GM18520 (cell line): ENCODE results near the gene EEFSEC.
"Not testable (repeated sequence)": the region's sequence is repeated elsewhere in the genome, so short reads cannot be mapped to it uniquely, and the experiment has no call there.

Experiments
- ATAC-seq: cut with Tn5 transposase; IDR thresholded peaks from one replicate; pipeline ENCODE4 v1.9.1; 2021; ENCODE audit not compliant: unreplicated experiment

EEFSEC gene

DNA sequence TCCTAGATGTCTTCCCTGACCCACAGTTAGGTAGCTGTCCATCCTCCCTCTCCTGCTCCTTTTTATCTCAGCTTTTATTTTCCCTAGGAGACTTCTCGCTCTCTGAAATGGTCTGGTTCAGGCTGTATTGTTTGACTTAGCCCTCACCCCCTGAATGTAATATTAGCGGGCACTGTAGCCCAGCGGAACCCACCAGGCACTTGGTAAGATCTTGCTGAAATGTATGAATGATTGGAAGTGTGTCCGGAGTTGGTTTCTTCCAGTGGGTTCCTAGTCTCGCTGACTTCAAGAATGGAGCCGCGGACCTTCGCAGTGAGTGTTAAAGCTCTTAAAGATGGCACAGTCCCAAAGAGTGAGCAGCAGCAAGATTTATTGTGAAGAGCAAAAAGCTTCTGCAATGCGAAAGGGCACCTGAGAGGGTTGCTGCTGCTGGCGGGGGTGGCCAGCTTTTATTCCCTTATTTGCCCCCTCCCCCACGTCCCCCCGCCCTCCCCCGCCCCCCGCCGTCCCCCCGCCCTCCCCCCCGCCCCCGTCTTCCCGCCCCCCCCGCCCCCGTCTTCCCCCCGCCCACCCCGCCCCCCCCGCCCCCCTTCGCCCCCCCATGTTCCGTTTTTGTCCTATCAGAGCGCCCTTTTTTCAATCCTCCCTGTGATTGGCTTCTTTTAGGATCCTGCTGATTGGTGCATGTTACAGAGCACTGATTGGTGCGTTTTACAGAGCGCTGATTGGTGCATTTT lies 694 bp upstream of the EEFSEC start:
- no peak for ATAC-seq

DNA sequence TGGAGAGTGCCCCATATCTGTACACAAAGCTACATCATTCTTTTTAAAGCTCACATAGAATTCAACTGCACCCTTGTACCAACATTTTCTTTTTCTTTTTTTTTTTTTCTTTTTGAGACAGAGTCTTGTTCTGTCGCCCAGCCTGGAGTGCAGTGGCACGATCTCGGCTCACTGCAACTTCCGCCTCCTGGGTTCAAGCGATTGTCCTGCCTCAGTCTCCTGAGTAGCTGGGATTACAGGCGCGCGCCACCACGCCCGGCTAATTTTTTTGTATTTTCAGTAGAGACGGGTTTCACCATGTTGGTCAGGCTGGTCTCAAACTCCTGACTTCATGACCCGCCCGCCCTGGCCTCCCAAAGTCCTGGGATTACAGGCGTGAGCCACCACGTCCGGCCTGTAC lies 1.1 kb downstream of the EEFSEC start:
- not testable (repeated sequence) for ATAC-seq

DNA sequence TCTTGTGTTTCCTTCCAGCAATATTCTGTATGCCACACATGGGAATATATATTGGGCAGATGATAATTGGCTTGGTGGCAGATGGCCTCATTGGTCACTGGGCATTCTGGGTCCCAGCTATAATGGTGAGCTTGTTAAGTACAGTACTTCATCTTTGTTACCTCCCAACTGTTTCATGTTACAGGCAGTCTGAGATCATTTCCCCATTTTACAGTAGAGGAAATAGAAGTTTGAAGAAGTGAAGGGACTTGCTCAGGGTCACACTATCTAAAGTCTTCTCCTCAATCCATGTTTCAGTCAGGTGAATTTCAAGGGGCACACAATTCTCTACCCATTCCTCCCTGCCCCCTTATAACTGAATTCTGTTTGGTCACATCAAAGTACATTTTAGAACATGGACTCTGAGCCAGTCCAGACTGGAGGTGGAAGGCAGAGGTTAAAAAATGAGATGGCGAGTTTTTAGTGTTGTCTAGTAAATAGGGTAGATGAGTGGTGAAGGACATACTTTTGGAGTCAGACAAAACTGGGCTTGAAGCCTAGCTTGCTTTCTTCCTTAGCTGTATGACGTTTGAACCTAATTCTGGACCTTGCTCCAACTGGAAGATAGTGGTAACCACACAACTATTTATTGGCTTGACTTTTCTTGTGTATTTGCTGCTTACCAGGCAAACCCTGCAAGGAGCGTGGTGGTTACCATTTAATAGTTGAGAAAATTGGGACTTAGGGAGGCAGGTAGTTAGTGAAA lies 2.5 kb downstream of the EEFSEC start:
- no peak for ATAC-seq

DNA sequence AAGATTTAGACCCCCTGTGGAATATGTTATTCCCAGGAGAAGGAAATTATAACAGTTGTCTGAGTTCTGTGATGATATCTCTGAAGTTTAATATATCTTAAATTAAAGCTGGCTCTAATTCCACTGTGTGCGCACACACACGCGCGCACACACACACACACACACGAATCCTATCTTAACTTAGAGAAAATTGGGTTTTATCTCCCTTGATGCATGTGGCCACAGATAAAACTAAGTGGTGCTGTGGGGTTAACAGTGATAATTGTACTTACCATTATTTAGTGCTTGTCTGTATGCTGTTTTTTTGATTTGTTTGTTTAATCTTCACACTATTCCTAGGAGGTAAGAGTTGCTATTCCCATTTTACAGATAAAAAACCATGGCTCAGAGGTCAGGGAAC lies 7.4 kb downstream of the EEFSEC start:
- ATAC-seq: no peak

DNA sequence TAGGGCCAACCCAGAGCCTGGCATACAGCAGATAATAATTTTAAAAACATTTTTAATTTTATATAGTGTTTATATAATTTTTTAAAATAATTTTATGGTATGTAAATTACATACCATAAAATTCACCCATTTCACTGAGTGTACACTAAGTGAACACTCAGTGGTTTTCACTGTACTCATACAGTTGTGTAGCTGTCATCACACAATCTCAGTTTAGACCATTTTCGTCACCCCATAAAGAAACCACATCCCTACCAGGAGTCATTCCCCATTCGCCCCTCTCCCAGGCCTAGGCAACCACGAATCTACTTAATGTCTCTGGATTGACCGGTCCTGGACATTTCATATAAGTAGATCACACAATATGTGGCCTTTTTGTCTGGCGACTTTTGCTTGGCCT lies 10.2 kb downstream of the EEFSEC start:
- ATAC-seq: no peak

DNA sequence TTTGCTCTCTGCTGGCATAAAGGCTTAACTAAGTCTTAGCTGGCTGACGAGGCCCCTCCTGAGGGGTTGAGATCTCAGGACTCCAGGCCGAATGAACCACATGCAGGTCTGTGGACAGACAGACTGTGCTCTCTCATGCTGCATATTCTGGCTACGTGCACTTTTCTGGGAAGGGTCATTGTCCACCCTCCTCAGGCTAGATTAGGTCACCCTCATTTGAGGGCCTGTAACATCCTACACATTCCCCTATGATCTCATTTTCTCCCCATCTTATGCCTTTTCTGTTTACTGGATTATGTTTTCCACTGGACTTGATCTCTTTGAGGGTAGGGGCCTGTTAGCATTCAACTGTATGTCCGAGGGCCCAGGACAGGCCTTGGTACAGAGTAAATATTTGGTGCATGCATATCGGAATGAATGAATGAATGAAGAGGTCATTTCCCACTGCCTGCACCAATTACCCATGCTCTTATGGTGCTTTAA lies 13.7 kb downstream of the EEFSEC start:
- no peak for ATAC-seq

DNA sequence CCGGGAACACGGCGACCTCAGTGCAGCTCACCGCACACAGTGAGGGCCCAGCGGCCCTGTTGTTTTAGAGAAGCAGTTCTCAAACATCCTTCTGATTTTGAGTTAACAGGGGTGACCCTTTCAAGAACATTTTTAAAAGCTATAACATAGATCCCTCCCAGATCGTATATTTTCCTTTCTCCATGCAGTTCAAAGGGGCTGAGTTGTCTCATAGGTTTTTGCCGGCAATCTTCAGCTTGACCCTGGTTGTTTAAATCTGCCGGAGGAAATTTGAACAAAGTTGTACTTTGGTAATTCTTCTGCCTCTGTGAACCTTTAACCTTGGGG lies 14.3 kb downstream of the EEFSEC start:
- ATAC-seq: no peak

DNA sequence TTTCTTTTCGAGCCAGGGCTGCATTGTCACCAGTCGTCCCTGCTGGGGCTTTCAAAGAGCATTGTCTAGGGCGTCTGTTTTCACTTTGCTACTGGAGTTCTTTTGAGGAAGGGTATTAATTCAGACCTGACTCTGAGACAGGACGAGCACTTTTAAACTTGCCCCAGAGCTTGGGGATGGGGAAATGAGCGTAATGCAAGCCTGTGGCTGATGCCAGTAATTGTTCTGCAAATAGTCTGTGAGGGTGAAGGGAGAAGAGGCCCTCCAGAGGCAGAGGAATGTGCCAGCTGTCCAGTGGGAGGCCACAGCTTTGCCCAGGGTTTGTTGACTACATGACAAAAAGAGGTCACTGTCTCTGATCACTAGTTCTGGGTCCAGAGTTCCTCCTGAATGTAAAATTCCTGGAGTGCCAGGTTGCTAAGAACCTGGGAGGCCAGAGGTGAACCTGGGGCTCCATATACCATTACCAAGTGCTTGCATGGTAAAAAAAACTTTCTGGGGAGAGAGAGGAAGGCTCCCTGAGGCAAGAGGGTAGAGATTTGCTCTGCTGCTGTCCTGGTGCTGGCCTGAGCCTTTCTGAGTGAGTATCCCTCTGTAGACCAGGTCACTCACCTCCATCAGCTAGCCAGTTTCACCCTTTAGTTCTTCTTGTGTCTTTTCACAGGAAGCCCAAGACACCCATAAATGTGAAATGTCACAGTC lies 14.8 kb downstream of the EEFSEC start:
- no peak for ATAC-seq

DNA sequence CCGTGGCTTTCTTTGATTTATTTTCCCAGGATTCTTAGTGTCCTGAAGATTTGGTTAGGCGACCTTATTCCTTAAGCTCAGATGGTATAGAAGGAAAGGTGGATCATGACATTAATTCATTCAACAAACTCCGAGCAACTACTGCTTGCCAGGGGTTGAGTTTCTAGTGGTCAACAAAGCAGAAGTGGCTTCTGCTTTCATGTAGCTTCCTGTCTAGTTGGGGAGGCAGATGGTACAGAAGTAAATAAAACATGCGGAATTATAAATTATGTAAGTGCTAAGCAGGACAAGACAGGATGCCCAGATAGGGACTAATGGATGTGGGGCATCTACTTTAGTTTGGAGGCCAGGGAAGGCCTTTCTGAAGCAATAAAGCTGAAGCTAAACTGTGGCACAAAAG lies 15.6 kb downstream of the EEFSEC start:
- ATAC-seq: no peak

DNA sequence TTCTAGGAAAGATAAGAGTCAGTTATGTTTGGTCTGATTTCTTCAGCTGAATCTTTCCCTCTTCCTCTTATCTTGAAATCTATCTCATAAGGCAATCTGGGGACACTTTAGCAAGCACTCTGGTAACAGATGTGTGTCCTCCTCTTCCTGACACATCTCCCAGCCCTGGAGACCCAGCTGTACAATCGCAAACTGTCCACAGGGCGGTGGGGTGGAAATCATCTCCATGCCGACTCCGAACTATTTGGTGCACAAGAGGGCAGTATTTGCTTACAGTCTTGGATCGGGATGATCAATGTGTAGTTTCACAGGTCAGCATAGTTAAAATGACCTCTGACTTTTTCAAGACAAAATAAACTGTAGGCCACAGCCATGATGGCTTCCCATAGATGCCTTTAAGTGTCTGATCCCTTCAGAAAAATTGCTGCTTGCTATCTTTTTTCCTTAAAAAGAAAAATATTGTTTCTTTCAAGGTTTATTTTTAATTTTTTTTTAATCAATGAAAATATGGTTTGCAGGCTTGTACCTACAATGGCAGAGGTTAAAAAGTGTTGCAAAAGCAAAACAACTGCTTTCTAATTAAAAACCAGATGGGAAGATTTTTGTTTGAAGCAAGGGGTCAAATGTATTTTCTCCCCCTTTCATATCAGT lies 17.7 kb downstream of the EEFSEC start:
- ATAC-seq: no peak

DNA sequence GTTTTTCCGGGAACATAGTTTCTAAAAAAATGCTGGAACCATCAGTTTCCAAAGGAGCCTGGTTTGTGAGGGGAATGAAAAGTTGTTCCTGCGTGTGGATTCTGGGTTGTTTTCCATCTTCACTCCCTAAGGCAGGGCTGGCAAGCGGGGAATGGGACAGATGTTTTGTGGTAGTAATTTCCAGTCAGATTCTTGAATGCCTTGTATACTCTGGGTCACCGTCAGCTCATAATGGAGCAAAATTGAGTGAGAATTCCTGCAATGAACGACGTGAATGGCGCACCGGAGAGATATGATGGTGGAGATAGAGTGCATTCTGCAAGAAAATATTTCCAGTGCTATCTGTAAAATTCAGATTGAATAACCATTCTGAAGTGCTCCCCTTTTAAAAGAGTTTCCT lies 19.9 kb downstream of the EEFSEC start:
- no peak for ATAC-seq

DNA sequence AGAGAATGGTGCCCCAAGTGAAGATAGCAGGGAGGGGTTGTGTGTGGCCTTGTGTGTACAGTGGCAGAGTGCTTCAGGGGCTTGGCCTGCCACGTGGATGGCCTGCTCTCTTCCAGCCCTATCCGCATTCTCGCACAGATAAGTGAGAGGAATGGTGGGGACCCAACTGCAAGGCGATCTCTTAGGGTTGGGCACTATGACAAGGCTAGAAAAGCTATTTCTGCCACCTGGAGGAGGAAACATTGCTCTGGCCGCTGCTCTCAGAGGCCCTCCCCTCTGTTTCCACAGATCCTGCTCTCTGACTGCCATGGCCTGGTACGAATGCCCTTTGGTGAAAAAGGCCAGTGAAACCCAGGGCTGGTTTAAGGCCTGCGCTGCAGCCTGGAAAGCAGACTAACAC lies 20.6 kb downstream of the EEFSEC start:
- no peak for ATAC-seq

DNA sequence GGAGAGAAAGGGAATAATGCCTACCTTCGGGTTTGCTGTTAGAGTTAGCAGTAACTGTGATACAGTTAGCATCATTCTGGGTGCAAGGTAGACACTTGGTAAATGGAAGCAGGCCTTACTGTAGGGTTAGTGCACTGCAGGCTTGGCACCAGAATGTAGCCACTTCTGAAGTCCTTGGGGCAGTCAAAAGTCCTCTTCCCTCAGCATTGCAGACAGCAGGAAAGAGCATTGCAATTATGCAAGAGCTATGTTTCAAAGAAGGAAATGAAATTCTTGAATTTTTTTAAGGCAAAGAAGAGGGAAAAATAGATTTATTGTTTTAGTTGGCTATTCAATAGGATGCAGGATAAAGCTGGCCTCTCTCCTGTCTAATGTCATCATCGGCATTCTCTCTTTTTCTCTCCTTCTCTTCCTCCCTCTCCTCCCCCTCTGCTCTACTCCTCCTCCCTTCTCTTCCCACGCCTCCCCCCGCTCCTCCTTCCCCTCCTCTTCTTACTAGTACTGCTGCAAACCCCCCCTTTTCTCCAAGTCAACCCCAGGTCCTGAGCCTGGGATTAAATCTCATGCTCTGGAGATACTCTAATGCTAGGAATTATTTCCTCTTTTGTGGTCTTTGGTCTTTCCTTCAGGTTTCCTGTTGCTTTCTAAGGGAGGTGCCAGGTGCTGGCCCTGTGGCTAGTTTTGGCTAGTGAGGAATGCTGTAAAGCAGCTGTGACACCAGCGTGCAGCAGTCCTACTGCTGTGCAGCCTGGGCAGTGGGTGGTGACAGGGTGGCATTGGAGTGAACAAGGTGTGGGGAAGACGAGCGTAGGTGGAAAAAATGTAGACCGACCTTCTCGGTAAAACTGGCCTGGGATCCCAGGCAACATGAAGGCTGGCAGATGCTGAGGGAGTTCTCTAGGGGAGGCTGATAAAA lies 21.7 kb downstream of the EEFSEC start:
- ATAC-seq: no peak

DNA sequence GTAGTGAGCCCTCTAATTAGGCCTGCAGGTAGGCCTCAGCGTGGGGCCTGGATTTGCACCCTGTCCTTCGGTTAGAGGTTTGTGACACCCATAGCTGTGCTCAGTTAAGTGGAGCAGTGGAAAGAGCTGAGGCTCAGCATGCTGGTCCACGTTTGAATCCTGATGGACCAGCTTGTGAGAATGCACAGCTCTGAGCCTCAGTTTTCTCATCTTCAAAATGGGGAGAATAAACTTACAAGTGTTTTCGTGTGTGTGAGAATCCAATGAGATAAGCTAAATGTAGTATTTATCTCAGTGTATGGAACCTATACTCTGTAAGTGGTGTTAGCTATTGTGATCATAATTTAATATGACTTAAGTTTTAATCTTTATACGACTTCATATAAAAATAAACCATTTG lies 22.5 kb downstream of the EEFSEC start:
- ATAC-seq: no peak

DNA sequence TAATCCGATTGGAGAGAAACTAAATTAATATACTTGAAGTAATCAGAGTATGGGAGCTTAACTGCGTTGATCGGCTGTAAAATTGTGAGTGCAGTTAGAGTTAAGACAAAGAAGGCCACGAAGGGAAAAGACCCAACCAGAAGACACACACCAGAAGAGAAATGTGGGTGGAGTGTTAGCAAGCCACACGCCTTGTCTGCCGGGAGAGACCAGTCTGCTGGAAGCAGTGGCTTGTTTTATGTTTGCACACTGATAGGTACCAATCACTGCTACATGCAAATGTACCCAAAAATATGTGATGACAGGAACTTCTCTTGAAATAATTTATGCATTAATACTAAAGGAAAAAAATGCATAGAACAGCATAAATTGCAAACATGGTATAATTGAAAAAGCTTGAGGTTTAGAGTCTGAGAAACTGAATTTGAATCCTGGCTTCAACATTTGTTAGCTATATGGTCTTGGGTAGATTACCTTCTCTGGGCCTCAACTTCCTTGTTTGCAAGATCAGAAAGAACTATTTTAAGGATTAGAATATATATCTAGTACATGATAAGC lies 23.1 kb downstream of the EEFSEC start:
- no peak for ATAC-seq

DNA sequence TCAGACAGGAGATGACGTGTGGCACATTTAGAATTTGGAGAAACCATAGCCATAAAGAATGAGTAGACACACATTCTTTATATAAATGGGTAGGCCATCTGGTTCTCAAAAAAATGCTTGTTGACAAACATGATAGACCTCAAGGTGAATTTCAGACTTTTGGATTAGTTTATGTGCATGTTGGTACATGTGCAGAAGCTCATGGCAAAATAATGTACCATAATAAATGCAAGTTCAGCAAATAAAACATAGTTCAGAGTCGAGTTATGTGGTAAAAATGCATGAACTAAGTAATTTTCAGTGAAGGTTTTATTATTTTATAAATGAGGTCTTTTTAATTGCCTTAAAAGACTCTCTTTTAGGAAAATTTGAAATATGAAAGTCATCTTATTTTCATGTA lies 24.6 kb downstream of the EEFSEC start:
- no peak for ATAC-seq

DNA sequence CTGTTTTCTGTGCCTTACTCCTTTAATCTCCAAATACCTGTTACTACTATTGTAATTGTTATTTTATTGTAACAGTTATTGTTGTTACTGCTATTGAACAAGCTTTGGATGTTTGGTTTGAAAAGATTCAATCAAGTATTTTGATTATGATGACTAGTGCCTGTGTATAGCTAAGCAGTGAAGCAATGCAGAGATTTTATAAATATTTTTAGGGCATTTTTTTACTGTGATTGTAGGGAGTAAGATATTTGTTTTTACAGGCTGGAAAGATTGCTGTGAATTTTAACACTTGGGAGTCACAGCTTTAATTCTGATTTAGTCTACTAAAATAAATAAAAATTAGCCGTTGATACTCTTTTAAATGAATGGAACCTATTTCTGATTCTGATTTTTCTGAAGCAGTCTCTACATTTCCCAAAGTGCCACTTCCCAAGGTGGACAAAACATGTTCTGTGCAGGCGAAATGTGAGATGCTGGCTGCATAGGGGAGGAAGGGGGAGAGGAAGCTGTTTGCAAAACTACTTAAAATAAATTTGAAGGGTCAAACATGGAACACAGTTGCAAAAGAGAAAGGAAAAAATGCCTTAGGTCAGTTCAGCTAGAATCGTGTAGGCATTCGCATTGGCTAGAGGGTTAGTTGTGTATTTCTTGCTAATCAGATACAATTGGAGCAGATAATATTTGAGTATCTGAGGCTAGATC lies 25.7 kb downstream of the EEFSEC start:
- ATAC-seq: no peak

DNA sequence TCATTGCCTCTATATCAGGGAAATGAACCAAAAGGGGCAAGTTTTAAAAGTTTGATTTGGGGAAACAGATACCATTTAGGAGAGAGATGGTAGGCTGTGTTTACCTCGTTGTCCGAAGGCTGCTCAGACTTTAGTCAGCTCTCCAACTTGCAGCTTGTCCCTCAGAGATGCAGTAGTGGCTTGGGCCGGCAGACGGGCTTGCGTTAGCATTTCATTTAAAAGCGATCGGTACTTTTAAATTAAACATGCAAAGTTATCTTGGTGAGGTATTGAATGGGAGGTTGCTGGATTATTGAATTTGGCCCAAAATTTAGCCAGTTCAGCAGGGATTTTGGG lies 26.2 kb downstream of the EEFSEC start:
- ATAC-seq: no peak

DNA sequence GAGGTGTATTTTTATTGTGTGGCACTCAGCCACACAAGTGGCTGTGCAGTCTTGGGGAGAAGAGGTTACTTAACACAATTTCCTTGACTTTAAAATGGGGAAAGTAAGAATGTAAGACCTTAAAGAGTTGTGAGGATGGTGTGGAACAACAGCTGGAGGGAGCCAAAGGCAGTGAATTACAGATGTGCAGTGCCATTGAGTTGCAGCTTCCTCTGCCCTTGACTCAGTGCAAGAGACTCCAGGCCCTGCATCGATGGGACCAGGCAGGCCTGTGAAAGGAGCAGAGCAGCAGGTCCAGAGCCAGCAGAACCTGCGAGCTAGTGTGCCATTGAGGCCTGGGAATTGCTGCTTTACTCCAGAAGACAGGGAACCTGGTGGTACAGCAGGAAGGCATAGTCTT lies 27.2 kb downstream of the EEFSEC start:
- ATAC-seq: no peak

DNA sequence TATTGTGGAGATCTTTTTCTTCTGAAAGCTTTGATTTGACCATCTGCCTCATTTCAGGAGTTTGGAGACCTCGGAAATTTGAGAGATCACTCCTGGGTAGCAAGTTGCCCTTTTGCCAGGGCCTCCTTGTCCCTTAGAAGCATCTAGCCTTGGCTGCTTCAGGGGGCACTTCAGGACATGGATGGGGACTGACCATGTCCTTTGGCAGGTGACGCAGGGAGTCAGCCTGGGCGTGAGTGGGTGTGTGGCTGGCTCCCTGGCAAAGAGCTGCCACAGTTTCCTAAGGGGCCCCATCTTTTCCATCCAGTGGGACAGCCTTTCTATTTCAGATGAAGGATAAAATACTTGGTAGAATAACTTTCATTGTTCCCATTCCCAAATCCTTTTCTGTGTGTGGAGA lies 27.6 kb downstream of the EEFSEC start:
- ATAC-seq: no peak
